Tongue (tissue), 2 donors: ENCODE measurements around the gene ATF4. TPM values are rescaled to one million over a fixed set of nuclear protein-coding genes. Genes with fewer than 3 reads are reported as not detected.
A peak's percentile ranks its signal among the peaks of the same experiment; 100 is the strongest.

Experiments used
- DNase-seq: peaks from one replicate; pipeline ENCODE4 v3.0.0-alpha.2; 2015
- total RNA-seq: library from RNA; depleted of rRNA; stranded (reverse); fragments of >200 nt; gene quantifications from one replicate; pipeline ENCODE4 v1.2.3, GENCODE V29; 2014

The ATF4 gene
- 124 TPM for total RNA-seq

GRCh38 chr22:39520226-39521105, at the start of gene ATF4:
TSS of gene ATF4 (plus strand) at chr22:39520562. CDS start at chr22:39521446, 884 bp downstream.
- DNase-seq, result peak; percentile 92

- DNase-seq, result no peak
Measured at GRCh38 chr22:39471381-39472141, 48.8 kb upstream of the ATF4 start.

GRCh38 chr22:39472570-39473556, 47.5 kb upstream of the ATF4 start:
- DNase-seq, result no peak

GRCh38 chr22:39473851-39474250, 46.5 kb upstream of the ATF4 start:
- no peak for DNase-seq

- DNase-seq, result no peak
Measured at GRCh38 chr22:39474351-39475111, 45.8 kb upstream of the ATF4 start.

GRCh38 chr22:39475337-39475736, 45.0 kb upstream of the ATF4 start:
- no peak for DNase-seq

GRCh38 chr22:39475902-39476301, 44.5 kb upstream of the ATF4 start:
- no peak for DNase-seq

GRCh38 chr22:39476664-39477063, 43.7 kb upstream of the ATF4 start:
- no peak for DNase-seq

GRCh38 chr22:39477542-39477941, 42.8 kb upstream of the ATF4 start:
- DNase-seq, result no peak

- DNase-seq, result peak; percentile 62
Measured at GRCh38 chr22:39478441-39478850, 41.9 kb upstream of the ATF4 start.

- DNase-seq, result no peak
Measured at GRCh38 chr22:39479254-39479653, 41.1 kb upstream of the ATF4 start.

- DNase-seq, result no peak
Measured at GRCh38 chr22:39480557-39480956, 39.8 kb upstream of the ATF4 start.

GRCh38 chr22:39481054-39481453, 39.3 kb upstream of the ATF4 start:
- DNase-seq, result no peak

GRCh38 chr22:39481595-39481994, 38.8 kb upstream of the ATF4 start:
- DNase-seq, result no peak

GRCh38 chr22:39482768-39483167, 37.6 kb upstream of the ATF4 start:
- DNase-seq, result no peak

GRCh38 chr22:39486951-39487825, 33.2 kb upstream of the ATF4 start:
- DNase-seq, result no peak

- DNase-seq, result no peak
Measured at GRCh38 chr22:39487826-39488520, 32.4 kb upstream of the ATF4 start.

- no peak for DNase-seq
Measured at GRCh38 chr22:39488563-39489083, 31.7 kb upstream of the ATF4 start.
